Left renal pelvis (tissue), 4 donors: ENCODE data around the gene NTN1. TPM values are rescaled to one million over a fixed set of nuclear protein-coding genes. Genes with fewer than 3 reads are reported as not detected.

Source experiments
- DNase-seq, 4 donors: peaks; one replicate each; pipeline ENCODE4 v3.0.0-alpha.2; 2013; ENCODE audit warnings: low read depth in 4 of 4, low spot score in 3 of 4
- polyA plus RNA-seq, 4 donors: library from polyadenylated mRNA; unstranded; fragments of 120-200 nt; gene quantifications; one replicate each; pipeline ENCODE4 v1.2.1, GENCODE V29; 2013; ENCODE audit not compliant: insufficient read length in 4 of 4

Gene NTN1
- polyA plus RNA-seq, 4 donors: 5.2 to 188 (median 9.4) TPM

DNA sequence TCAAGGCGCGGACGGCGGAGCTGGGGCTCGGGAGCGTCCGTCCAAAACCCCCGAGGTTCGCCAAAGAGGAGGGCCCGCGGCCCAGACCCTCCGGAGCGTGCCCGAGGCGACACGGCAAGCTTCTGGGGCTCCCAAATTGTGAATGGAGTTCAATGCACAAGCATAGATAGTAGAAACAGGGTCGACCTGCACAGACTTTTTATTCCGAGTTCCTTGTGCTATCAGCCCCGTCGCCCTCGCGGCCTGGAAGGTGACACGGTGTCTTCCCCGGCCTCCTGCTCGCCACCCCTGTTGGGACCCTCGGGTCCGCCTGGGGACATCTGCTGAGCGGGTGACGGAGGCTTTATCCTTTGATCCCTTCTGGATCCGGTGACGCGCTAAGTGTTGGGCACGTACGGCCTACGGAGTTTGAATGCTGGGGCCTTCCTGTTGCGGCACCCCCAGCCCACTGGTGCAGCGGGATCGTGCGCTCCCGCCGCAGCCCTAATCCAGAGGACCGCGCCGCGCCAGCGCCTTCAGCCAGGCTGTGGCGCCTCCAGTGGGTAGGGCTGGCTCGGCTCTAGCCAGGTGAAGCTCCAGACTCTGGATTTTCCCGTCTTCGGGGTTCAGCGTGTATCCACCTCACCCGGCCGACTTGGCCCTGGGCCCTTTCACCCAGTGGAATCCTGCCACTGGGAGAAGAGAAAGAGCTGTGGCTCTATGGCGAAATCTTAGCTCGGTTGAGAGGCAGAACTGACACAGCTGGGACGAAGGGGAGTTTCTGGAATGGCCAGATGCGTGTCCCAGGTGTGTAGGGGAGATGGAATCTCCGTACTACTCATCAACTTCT lies 17.0 kb upstream of the NTN1 start:
- no peak for DNase-seq

GRCh38 chr17:9004961-9005285 lies 16.4 kb upstream of the NTN1 start:
- DNase-seq: no peak

DNA sequence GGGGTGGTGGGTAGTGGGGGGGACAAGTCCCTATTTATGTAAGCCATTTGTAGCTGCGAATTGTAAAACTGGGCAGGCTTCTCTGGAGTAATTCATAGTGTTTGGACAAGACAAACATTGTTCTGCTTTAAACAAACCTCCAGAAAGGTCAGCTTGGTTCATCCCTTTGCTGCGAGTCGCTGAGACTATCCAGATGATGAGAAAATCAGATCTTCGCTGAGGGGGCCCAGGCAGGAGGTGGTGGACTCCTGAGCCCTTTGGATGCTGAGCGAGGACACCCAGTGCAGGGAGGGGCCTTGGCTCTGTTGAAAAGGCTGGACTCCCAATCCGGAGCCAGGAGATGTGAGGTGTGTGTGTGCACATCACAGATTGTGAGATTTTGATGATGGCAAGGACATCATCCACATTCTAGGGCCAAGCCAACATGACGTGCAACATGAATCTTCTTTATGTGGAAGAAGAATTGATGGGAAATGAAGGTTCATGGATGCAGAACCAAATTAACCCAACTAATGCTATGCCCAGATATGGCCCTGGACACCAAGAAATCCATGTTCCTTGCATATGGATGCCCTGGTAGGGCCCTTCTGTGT lies 15.0 kb upstream of the NTN1 start:
- no peak for DNase-seq

DNA sequence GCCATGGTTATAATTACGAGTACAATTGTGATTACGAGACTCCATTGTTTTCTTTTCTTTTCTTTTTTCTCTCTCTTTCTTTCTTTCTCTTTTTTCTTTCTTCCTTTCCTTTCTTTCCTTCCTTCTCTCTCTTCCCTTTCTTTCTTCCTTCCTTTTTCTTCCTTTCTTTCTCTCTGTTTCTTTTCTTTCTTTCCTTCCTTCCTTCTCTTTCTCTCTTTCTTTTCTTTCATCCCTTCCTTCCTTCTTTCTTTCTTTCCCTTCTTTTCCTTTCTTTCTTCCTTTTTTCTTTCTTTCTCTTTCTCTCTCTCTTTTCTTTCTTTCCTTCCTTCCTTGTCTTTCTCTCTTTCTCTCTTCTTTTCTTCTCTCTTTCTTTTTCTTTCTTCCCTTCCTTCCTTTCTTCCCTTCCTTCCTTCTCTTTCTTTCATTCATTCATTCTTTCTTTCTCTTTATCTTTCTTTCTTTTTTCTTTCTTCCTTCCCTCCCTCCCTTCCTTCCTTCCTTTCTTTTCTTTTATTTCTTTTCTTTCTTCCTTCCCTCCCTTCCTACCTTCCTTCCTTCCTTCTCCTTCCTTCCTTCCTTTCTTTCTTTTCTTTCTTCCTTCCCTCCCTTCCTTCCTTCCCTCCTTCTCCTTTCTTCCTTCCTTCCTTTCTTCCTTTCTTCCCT lies 14.1 kb upstream of the NTN1 start:
- DNase-seq: no peak

GRCh38 chr17:9009096-9009495 lies 12.2 kb upstream of the NTN1 start:
- no peak for DNase-seq

DNA sequence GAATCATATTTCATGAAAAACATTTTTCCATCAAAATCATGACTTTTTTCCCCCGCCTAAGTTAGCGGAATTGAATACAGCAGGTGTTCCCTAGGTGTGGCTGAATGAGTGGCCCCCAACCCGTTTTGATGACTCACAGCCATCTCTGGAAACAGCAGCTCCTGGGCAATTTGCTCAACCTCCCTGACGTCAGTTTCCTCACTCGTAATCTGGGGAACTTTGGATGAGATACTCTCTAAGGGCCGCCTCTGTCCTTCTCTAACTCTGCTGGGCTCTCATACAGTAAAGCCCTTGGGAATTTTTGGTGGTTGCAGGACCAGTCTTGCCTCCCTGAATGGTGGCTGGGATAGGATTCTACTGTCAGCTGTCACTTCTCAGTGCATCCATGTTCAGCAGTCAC lies 11.6 kb upstream of the NTN1 start:
- no peak for DNase-seq

DNA sequence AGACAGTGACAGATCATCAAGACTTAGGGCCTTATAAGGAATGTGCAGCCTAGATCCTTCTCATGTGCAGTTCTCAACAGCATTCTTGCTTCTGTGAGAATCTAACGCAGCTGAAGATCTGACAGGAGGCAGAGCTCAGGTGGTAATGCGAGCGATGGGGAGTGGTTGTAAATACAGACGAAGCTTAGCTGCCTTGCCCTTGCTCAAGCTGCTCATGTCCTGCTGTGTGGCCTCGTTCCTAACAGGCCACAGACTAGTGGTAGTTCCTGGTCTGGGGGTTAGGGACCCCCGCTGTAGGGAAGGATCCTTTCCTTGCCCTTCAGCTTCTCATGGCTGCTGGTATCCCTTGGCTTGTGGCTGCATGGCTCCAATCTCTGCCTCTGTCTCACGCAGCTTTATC lies 10.3 kb upstream of the NTN1 start:
- no peak for DNase-seq

- DNase-seq: no peak
These were observed 4.3 kb upstream of the NTN1 start for GRCh38 chr17:9016941-9017552.

GRCh38 chr17:9018726-9019125 lies 2.6 kb upstream of the NTN1 start:
- DNase-seq: no peak

- no peak for DNase-seq
These were observed 1.1 kb upstream of the NTN1 start for GRCh38 chr17:9020096-9020823.

- no peak for DNase-seq
These were observed 519 bp upstream of the NTN1 start for GRCh38 chr17:9020824-9021157.

GRCh38 chr17:9021992-9022572 lies 772 bp downstream of the NTN1 start:
- DNase-seq: no peak

DNA sequence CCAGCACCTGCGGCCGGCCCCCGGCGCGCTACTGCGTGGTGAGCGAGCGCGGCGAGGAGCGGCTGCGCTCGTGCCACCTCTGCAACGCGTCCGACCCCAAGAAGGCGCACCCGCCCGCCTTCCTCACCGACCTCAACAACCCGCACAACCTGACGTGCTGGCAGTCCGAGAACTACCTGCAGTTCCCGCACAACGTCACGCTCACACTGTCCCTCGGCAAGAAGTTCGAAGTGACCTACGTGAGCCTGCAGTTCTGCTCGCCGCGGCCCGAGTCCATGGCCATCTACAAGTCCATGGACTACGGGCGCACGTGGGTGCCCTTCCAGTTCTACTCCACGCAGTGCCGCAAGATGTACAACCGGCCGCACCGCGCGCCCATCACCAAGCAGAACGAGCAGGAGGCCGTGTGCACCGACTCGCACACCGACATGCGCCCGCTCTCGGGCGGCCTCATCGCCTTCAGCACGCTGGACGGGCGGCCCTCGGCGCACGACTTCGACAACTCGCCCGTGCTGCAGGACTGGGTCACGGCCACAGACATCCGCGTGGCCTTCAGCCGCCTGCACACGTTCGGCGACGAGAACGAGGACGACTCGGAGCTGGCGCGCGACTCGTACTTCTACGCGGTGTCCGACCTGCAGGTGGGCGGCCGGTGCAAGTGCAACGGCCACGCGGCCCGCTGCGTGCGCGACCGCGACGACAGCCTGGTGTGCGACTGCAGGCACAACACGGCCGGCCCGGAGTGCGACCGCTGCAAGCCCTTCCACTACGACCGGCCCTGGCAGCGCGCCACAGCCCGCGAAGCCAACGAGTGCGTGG lies 1.5 kb downstream of the NTN1 start:
- no peak for DNase-seq

DNA sequence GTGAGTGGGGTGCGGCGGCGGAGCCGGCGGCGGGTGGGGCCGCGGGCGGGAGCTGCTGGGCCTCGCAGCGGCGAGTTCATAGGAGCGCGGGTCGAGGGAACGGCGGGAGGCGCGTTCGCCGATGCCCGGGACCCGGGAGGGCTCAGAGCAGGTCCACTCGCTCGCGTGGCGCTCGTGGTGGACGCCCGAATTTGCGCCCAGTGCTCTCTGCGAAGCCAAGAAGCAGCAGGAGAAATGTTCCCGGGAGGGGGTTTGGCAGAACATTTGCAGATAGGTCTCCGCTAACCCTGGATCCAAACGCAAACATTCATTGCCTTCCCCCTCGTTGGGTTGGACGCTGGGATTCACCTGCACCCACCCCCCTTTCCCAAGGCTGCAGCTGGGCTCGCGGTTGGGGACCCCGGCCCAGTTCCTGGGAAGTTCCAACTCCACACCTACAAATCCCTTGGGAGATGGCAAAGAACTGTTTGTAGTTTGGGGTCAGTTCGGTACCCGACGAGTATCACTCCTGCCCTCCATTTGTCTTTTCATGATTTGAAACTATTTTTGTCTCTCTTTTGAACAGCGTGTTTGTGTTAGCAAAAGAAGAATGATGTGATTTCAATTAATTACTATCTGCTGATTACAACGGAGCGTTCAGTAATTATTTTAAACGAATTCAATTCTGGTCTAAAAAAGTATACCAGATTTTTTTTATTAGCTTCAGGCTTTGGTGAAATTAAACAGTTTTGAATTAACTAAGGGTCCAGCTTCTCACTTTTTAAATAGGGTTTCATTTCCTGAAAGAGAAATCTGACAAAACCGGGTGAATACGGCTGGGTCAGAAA lies 2.3 kb downstream of the NTN1 start:
- no peak for DNase-seq

GRCh38 chr17:9024497-9024896 lies 3.2 kb downstream of the NTN1 start:
- DNase-seq: no peak

- no peak for DNase-seq
These were observed 5.4 kb downstream of the NTN1 start for GRCh38 chr17:9026741-9027140.

DNA sequence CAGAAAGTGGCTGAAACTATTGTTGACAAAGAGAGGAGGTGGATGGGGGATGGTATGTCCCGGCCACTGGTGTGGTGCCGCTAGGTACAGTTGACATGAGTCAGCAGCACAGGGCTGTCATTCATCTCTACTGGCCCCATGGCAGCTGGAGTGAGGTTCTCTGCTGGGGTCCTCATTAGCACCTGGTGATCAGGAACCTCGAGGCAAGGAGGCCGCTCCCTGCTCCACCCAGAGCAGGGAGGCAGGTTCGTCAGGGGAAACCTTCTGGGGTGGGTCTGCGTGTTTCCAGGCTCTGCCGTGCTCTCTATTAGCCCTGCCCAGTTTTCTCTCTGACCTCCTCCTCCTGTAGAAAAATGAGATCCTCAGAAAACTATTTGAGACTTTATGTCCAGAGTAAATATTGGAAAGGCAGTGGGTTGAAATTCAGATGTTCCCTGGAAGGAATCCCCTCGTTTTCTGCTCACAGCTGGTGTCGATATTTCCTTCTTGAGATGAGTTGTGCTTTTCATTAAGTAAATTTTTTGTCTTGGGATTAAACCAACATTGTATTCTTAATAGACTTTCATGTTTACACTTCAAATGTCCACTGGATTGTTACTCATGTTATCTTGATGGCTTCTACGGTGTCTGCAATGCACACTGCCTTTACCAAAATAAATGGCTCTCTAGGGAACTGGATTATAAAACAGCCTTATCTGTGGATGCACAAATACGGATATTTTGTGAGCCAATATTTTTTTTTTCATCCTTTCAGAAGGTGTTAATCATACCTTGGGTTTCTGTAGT lies 7.1 kb downstream of the NTN1 start:
- no peak for DNase-seq

GRCh38 chr17:9028988-9029570 lies 7.8 kb downstream of the NTN1 start:
- DNase-seq: no peak
